ENCODE data around the gene TESMIN.

DNA sequence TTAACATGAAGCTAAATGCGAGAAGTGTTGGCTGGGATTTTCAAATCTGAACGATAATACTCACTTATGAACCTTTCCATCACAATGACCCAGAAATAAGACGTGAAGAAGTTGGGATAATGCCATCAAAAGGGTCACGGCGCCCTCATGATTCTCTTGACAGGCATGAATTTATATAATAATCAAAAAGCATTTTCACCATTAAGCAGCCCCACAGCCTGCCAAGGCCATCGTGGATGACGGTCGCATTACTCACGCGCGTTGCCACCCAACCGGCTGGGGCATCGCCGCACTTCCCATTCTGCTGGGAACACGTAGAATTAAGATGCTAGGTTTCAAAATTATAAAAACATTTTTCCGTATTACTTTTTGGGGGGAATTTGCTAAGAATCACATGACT lies 85.9 kb downstream of the TESMIN start:
- no peak for TF ChIP-seq POLR2A (IDR thresholded peaks at IDR 0.05)
- TF ChIP-seq, protein P1, sequence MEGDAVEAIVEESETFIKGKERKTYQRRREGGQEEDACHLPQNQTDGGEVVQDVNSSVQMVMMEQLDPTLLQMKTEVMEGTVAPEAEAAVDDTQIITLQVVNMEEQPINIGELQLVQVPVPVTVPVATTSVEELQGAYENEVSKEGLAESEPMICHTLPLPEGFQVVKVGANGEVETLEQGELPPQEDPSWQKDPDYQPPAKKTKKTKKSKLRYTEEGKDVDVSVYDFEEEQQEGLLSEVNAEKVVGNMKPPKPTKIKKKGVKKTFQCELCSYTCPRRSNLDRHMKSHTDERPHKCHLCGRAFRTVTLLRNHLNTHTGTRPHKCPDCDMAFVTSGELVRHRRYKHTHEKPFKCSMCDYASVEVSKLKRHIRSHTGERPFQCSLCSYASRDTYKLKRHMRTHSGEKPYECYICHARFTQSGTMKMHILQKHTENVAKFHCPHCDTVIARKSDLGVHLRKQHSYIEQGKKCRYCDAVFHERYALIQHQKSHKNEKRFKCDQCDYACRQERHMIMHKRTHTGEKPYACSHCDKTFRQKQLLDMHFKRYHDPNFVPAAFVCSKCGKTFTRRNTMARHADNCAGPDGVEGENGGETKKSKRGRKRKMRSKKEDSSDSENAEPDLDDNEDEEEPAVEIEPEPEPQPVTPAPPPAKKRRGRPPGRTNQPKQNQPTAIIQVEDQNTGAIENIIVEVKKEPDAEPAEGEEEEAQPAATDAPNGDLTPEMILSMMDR (IDR thresholded peaks at IDR 0.05 in 4 of 5, conservative IDR thresholded peaks at IDR 0.05 in 1 of 5), result no peak
